GM19397 (cell line): ENCODE data around the gene RIMKLA.

ENCODE experiments used
- ATAC-seq: cut with Tn5 transposase; IDR thresholded peaks from one replicate; pipeline ENCODE4 v1.9.1; 2021; ENCODE audit warnings: mild to moderate bottlenecking, moderate library complexity; ENCODE audit not compliant: unreplicated experiment

The RIMKLA gene

DNA sequence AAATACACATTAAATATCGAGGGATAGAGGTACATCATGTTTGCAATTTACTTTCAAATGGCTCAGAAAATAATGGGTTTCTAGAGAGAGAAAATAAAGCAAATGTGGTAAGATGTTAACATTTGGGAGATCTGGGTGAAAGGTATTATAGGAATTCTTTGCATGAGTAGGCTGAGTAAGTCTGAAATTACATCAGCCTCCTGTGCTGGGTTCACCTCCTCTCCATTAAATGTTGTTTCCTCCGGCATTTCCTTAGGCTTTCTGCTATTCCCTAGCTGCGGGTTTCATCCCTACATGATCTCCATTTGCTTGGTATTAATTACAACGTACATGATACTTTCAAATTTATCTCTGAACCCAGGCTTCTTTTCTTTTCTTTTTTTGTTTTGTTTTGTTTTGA is 43.6 kb downstream of the RIMKLA start:
- ATAC-seq: no peak

GRCh38 chr1:42427240-42427639 is 46.6 kb downstream of the RIMKLA start:
- no peak for ATAC-seq

DNA sequence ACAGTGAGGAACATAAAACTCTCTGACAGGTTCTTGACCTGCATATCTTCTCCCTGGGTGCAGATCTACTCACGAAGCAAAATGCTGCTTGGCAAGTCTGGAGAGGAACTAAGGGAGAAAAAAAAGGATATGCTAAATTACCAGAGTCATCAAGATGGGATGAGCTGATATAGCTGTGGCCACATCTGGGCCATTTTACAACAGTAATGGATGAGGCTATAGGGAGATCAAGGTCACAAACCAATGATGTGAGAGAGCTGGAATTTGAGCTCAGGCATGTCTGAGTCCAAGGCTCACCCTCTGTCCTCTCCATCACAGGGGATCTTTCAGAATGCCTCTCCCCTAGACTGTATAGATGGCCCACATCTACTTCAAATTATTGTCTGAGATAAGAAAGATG is 49.0 kb downstream of the RIMKLA start:
- no peak for ATAC-seq

- ATAC-seq: no peak
These were observed 49.9 kb downstream of the RIMKLA start for GRCh38 chr1:42430286-42431135.

- no peak for ATAC-seq
These were observed 50.9 kb downstream of the RIMKLA start for GRCh38 chr1:42431514-42431913.

DNA sequence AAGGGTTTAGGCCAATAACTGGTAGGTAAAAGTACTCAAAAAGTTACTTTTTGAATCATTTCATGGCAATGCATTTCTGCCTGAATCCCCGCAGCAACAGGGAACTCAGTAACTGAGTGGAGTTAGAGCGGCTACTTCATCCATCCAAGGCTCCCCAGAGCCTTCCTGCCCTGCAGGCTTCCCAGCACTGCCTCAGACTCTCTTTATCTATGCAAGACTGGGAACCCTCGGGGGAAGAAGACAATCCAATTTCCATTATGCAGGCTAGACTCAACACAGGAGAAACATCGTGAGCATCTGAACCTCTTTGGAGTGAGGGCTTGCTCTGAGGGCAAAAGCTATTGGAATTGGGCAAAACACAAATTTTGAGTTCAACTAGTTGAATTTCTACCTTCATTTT is 52.1 kb downstream of the RIMKLA start:
- ATAC-seq: no peak

DNA sequence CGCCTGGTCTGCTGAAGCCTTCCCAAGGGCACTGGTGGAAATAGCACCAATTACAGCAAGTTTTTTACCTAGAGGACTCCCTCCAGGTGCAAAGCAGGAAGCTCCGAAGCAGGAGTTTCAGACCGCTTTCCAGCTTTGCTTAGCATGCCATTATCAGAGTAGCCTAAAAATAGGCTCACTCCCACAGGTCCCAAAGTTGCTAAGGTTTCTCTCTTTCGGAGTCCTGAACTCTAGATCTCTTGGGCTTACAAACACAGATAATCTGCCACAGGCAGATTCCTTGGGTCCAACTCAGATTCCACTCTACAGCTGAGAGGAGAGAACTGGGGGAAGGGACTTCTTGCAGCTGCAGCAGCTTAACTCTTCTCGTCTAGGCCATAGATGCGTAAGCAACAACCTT is 52.8 kb downstream of the RIMKLA start:
- ATAC-seq: no peak

DNA sequence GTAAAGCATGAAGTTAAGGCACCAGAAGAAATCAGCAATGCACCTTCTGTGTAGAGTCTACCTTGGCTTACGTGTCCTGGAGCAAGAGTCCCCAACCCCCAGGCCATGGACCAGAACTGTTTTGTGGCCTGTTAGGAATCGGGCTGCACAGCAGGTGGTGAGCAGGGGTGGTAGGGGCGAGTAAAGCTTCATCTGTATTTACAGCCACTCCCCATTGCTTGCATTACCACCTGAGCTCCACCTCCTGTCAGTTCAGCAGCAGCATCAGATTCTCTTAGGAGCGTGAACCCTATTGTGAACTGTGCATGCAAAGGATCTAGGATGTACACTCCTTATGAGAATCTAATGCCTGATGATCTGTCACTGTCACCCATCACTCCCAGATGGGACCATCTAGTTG is 53.7 kb downstream of the RIMKLA start:
- ATAC-seq: no peak

- no peak for ATAC-seq
These were observed 59.3 kb downstream of the RIMKLA start for GRCh38 chr1:42439940-42440339.

GRCh38 chr1:42442662-42443061 is 62.1 kb downstream of the RIMKLA start:
- ATAC-seq: no peak

DNA sequence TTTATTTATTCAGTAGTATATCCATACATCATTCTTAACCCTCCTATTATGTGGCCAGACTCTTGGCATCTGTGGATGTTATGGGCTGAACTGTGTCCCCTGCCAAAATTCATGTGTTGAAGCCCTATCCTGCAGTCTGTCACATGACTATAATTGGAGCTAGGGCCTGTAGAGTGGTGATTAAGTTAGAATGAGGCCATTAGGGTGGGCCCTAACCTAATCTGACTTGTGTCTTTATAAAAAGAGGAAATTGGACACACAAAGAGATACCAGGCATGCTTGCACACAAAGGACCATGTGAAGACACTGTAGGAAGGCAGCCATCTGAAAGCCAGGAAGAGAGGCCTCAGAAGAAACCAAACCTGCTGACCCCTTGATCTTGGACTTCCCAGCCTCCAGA is 68.7 kb downstream of the RIMKLA start:
- ATAC-seq: no peak

- ATAC-seq: no peak
These were observed 69.5 kb downstream of the RIMKLA start for GRCh38 chr1:42450061-42450460.

GRCh38 chr1:42453386-42453785 is 72.8 kb downstream of the RIMKLA start:
- ATAC-seq: no peak

- no peak for ATAC-seq
These were observed 73.8 kb downstream of the RIMKLA start for GRCh38 chr1:42454403-42454802.

GRCh38 chr1:42456010-42456753 is 75.6 kb downstream of the RIMKLA start, which contains the start of the genes PPCS and ZMYND12:
Gene PPCS, plus strand, starts transcription at chr1:42456543. Its CDS starts 23 bp downstream, at chr1:42456566.
Gene ZMYND12, minus strand, starts transcription at chr1:42456022. Its CDS starts 25 bp downstream, at chr1:42455997.
- peak; percentile 85 for ATAC-seq

GRCh38 chr1:42456754-42457089 is 76.1 kb downstream of the RIMKLA start:
- ATAC-seq: peak; percentile 50

- ATAC-seq: no peak
These were observed 80.6 kb downstream of the RIMKLA start for GRCh38 chr1:42461196-42461595.

GRCh38 chr1:42462828-42463763 is 82.5 kb downstream of the RIMKLA start, which contains the start of gene CCDC30:
Gene CCDC30, plus strand, starts transcription at chr1:42463286. Its CDS starts 17,266 bp downstream, at chr1:42480552.
- peak; percentile 99 for ATAC-seq

GRCh38 chr1:42463921-42464320 is 83.3 kb downstream of the RIMKLA start:
- ATAC-seq: no peak

DNA sequence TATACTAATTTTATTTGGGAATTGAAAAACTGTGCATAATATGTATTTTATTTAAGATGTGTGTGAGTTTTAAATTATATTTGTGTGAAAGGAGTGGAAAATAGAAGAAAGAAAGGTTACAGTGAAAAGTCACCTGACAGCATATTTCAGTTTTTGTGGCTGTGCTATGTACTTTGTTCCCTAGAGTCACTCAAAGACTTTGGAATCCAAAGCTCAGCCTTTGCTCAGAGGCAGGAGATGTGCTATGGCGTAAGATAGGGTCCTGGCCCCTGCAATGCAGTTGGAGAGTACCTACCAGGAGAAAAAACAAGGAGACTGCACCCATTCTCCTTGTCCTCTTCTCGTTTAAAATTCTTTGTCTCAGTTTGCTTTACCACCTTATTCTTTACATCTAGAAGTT is 85.4 kb downstream of the RIMKLA start:
- ATAC-seq: no peak

GRCh38 chr1:42469727-42470126 is 89.1 kb downstream of the RIMKLA start:
- no peak for ATAC-seq
